ENCODE measurements around the gene TRIM29.
A peak's percentile ranks its signal among the peaks of the same experiment; 100 is the strongest.

The TRIM29 gene

GRCh38 chr11:120061761-120062560 is 76.0 kb downstream of the TRIM29 start:
- no peaks in the 10 kb centered on the region for H3K27me3 ChIP-seq
- no peak for TF ChIP-seq CTCF (IDR thresholded peaks at IDR 0.05; ENCODE audit: low read depth, low read length)
- no peaks in the 10 kb centered on the region for H3K9me3 ChIP-seq

More at GRCh38 chr11:120061761-120062560, 76.0 kb downstream of the TRIM29 start:
- Histone ChIP-seq H3K36me3 (no peaks in the 10 kb centered on the region), H3K4me3 (ENCODE audit: low read depth, low read length) (no peak overlapping the region), H3K4me1 (no peaks in the 10 kb centered on the region)
- peak; percentile 21 for DNase-seq

All from BE2C (cell line).